Mucosa of descending colon (tissue), 3 donors: Measurements from ENCODE around the gene UHMK1. TPM values are rescaled to one million over a fixed set of nuclear protein-coding genes. Genes with fewer than 3 reads are reported as not detected.

Source experiments
- ATAC-seq: fragments of 200-7000 bp; cut with Tn5 transposase; one replicate; pipeline ENCODE4 v1.9.1; 2020; ENCODE audit warnings: mild to moderate bottlenecking, moderate library complexity
- DNase-seq, 3 donors: peaks; one replicate each; pipeline ENCODE4 v3.0.0-alpha.2; 2020
- H3K36me3 ChIP-seq: fragments of 200-600 bp; one replicate; pipeline ENCODE4 v1.8.0; 2021; ENCODE audit warnings: low read depth, mild to moderate bottlenecking
- H3K4me1 ChIP-seq: fragments of 200-600 bp; one replicate; pipeline ENCODE4 v1.8.0; 2021; ENCODE audit warnings: low read depth, mild to moderate bottlenecking
- H3K4me3 ChIP-seq: fragments of 200-600 bp; one replicate; pipeline ENCODE4 v1.8.0; 2021; ENCODE audit warnings: mild to moderate bottlenecking
- H3K9me3 ChIP-seq: fragments of 200-600 bp; one replicate; pipeline ENCODE4 v1.8.0; 2021; ENCODE audit warnings: mild to moderate bottlenecking
- intact Hi-C, 2 donors: fragments of 100-400 bp; cut with DNase I in 1 of 2; cut with micrococcal nuclease in 1 of 2; formaldehyde crosslinking; loops; one replicate each; pipeline versions ENCODE4 v1.11.0 to v1.11.1; 2022; cut with DNase I, micrococcal nuclease
- total RNA-seq, 3 donors: library from RNA; stranded (reverse); fragmentation: NEBNext Ultra II Directional in 2 of 3; extraction: Animal tissue kit (Norgen Biotek cat#: 25700) in 2 of 3; gene quantifications; one replicate each; pipeline versions ENCODE4 v1.2.1 to v1.2.4, GENCODE V29; 2021 to 2023
- TF ChIP-seq, protein P1 (sequence below): fragments of 200-600 bp; IDR thresholded peaks from one replicate; pipeline ENCODE4 v1.8.0; 2022; ENCODE audit warnings: antibody characterized with exemption, mild to moderate bottlenecking
- donor health status: DM: no; HTN: no; CAD: no; lungs with moderate emphysema.
- donor health status: DM: no; HTN: no; CAD: no.
- donor health status: DM: no; HTN: yes; CAD: no.

The UHMK1 gene
- total RNA-seq, 3 donors from 2014 or later = 40.2 to 50.2 (median 45.8) TPM

DNA sequence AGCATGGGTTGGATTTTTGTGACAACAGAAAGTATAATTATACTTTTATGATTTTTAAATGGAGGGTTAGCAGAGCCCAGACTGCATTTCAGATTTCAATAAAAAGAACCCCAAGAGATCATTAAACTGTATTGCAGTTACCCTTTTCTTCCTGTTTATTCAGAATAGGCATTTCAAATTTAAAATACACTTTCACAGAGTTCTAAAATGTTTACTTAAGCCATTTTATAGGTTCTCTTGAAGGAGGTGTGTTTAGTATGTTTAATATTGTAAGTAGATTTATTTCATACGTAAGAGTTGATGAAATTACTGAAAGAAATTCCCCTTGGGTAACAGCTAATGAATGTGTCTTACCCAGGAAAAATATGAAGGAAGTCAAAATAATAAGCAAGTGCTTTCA, 81.3 kb downstream of the UHMK1 start:
- intact Hi-C loops = no loop called here
- Histone ChIP-seq H3K9me3 (no peaks in the 10 kb centered on the region), H3K4me3 (no peak overlapping the region), H3K4me1 (no peaks in the 10 kb centered on the region), H3K36me3 (no peaks in the 10 kb centered on the region)
- no peak for ATAC-seq
- TF ChIP-seq, protein P1, sequence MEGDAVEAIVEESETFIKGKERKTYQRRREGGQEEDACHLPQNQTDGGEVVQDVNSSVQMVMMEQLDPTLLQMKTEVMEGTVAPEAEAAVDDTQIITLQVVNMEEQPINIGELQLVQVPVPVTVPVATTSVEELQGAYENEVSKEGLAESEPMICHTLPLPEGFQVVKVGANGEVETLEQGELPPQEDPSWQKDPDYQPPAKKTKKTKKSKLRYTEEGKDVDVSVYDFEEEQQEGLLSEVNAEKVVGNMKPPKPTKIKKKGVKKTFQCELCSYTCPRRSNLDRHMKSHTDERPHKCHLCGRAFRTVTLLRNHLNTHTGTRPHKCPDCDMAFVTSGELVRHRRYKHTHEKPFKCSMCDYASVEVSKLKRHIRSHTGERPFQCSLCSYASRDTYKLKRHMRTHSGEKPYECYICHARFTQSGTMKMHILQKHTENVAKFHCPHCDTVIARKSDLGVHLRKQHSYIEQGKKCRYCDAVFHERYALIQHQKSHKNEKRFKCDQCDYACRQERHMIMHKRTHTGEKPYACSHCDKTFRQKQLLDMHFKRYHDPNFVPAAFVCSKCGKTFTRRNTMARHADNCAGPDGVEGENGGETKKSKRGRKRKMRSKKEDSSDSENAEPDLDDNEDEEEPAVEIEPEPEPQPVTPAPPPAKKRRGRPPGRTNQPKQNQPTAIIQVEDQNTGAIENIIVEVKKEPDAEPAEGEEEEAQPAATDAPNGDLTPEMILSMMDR = no peak
- no peak for DNase-seq

Other genes with a start within 250 kb of the UHMK1 start
- gene SPATA46, start 121.0 kb upstream of the UHMK1 start, total RNA-seq = not detected
- gene C1orf226, start 116.1 kb upstream of the UHMK1 start, total RNA-seq = 10 to 100 TPM; 29.1 to 31.2 (median 30.0) TPM
- gene SH2D1B, start 85.7 kb upstream of the UHMK1 start, total RNA-seq = 1 to 10 TPM in 2 of 3 donors, under 1 TPM in 1; 0.93 to 1.3 (median 1.0) TPM
- 100 to 1,000 TPM in 2 of 3 donors, 10 to 100 TPM in 1; 91.4 to 123 (median 116) TPM for gene UAP1, start 63.9 kb downstream of the UHMK1 start, total RNA-seq
- 100 to 1,000 TPM in 1 of 3 donors, 10 to 100 TPM in 2; 13.3 to 203 (median 28.0) TPM for gene DDR2, start 134.6 kb downstream of the UHMK1 start, total RNA-seq